Activated CD8-positive, alpha-beta memory T cell treated with anti-CD3 and anti-CD28 coated beads, Interleukin-2, amount 50 U/mL, for 4 hours (primary cell): ENCODE data around the gene NPM3.

Source experiments
- DNase-seq: peaks from one replicate; pipeline ENCODE4 v3.0.0-alpha.2; 2020

NPM3 gene

GRCh38 chr10:101749047-101750016, 33.9 kb downstream of the NPM3 start:
- DNase-seq, result no peak

- DNase-seq, result no peak
Measured at GRCh38 chr10:101748496-101748895, 34.8 kb downstream of the NPM3 start.

- no peak for DNase-seq
Measured at GRCh38 chr10:101745074-101745696, 38.1 kb downstream of the NPM3 start.

- DNase-seq, result no peak
Measured at GRCh38 chr10:101744267-101744666, 39.0 kb downstream of the NPM3 start.

- DNase-seq, result no peak
Measured at GRCh38 chr10:101741938-101742337, 41.3 kb downstream of the NPM3 start.

GRCh38 chr10:101736666-101737065, 46.6 kb downstream of the NPM3 start:
- DNase-seq, result no peak

- no peak for DNase-seq
Measured at GRCh38 chr10:101732096-101732495, 51.1 kb downstream of the NPM3 start.
